Gastrocnemius medialis (tissue), 4 donors: ENCODE results near the gene CSPG5. TPM values are rescaled to one million over a fixed set of nuclear protein-coding genes. Genes with fewer than 3 reads are reported as not detected.

Source experiments
- ATAC-seq, 2 donors: fragments of 150-250 bp; one replicate each; pipeline ENCODE4 v1.9.1; 2016
- DNase-seq, 2 donors: peaks; one replicate each; pipeline ENCODE4 v3.0.0-alpha.2; 2019
- H3K27ac ChIP-seq, 4 donors: fragments of 200-600 bp; sonication (generic); 1 replicate in 1 of 4; 2 replicates in 3 of 4; pipeline ENCODE4 v1.5.1; 2016 to 2018; ENCODE audit warnings: mild to moderate bottlenecking in 2 of 4, moderate library complexity in 1 of 4
- H3K27me3 ChIP-seq, 3 donors: fragments of 200-600 bp; sonication (generic) in 2 of 3; 1 replicate in 1 of 3; 2 replicates in 2 of 3; pipeline versions ENCODE4 v1.5.1 to v1.6.0; 2016 to 2019; ENCODE audit warnings: mild to moderate bottlenecking in 1 of 3, moderate library complexity in 1 of 3
- H3K36me3 ChIP-seq, 2 donors: fragments of 200-600 bp; sonication (generic) in 1 of 2; one replicate each; pipeline ENCODE4 v1.5.1; 2017 to 2018
- H3K4me1 ChIP-seq, 2 donors: fragments of 200-600 bp; sonication (generic) in 1 of 2; one replicate each; pipeline ENCODE4 v1.5.1; 2016 to 2017; ENCODE audit warnings: mild to moderate bottlenecking in 2 of 2
- H3K4me3 ChIP-seq, 4 donors: fragments of 200-600 bp; sonication (generic) in 3 of 4; 1 replicate in 1 of 4; 2 replicates in 3 of 4; pipeline ENCODE4 v1.5.1; 2016 to 2019; ENCODE audit warnings: mild to moderate bottlenecking in 2 of 4
- H3K9me3 ChIP-seq, 3 donors: fragments of 200-600 bp; sonication (generic) in 2 of 3; 1 replicate in 1 of 3; 2 replicates in 2 of 3; pipeline ENCODE4 v1.5.1; 2016 to 2019
- POLR2A ChIP-seq, 2 donors: fragments of 450-650 bp; IDR thresholded peaks; one replicate each; pipeline ENCODE4 v1.6.1; 2017; ENCODE audit warnings: antibody characterized with exemption in 2 of 2, mild to moderate bottlenecking in 2 of 2, moderate library complexity in 2 of 2
- in situ Hi-C, 4 donors: fragments of 200-750 bp; cut with MboI; loops; one replicate each; pipeline versions ENCODE4 v1.15.0 to v1.8.0; 2017; ENCODE audit warnings: low sequenced_read_pairs in 4 of 4
- intact Hi-C: fragments of 100-400 bp; cut with DNase I; formaldehyde crosslinking; loops from one replicate; pipeline ENCODE4 v1.15.1; 2023; ENCODE audit warnings: low total_unique reads
- total RNA-seq, 4 donors: library from RNA; depleted of rRNA; stranded (reverse); fragments of >200 nt; gene quantifications; one replicate each; pipeline versions ENCODE4 v1.1.0 to v1.2.3, GENCODE V29; 2016
- TF ChIP-seq, protein P1 (sequence below), 5 experiments: fragments of 450-650 bp in 3 of 5; fragments of 200-600 bp in 2 of 5; sonication (generic) in 2 of 5; IDR thresholded peaks in 4 of 5; conservative IDR thresholded peaks in 1 of 5; 1 replicate in 4 of 5; 2 replicates in 1 of 5; pipeline ENCODE4 v1.5.1; 2016 to 2019; ENCODE audit warnings: antibody characterized with exemption in 5 of 5, mild to moderate bottlenecking in 3 of 5, moderate library complexity in 3 of 5

CSPG5 gene
- total RNA-seq, 4 donors from 2014 or later, result 0.16 to 0.87 (median 0.29) TPM

DNA sequence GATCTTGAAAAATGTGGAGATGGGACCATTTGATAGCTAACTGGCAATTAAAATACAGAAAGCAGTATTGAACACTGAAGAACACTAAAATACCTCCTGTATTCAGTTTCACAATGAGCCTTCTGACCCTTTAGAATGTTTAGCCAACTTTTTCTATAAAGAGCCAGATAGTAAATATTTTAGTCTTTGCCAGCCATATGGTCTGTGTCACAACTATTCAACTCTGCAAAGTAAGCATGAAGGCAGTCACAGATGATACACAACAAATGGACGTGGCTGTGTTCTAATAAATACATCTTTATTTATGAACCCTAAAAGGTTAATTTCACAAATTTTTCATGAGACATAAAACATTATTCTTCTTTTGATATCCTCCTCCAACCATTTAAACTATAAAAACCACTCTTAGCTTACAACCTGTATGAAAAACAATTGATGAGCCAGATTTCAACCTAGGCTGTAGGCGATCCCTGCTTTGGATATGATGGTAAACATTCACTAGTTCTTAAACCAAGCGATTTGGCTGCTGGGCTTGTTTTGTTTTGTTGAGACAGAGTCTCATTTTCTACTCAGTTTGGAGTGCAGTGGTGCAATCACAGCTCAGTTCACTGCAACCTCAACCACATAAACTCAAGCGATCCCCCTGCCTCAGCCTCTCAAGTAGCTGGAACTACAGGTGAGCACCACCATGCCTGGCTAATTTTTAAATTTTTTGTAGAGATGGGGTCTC lies 13.6 kb upstream of the CSPG5 start:
- H3K4me3 ChIP-seq, result no peak overlapping the region
- intact Hi-C loops, result no loop called here
- H3K36me3 ChIP-seq, result peaks cover 0 to 36% of the 10 kb centered on the region in 2 donors
- DNase-seq (no peak), ATAC-seq (no peak)
- no peaks in the 10 kb centered on the region for H3K27me3 ChIP-seq
- no peak for TF ChIP-seq POLR2A (IDR thresholded peaks at IDR 0.05)
- TF ChIP-seq, protein P1, sequence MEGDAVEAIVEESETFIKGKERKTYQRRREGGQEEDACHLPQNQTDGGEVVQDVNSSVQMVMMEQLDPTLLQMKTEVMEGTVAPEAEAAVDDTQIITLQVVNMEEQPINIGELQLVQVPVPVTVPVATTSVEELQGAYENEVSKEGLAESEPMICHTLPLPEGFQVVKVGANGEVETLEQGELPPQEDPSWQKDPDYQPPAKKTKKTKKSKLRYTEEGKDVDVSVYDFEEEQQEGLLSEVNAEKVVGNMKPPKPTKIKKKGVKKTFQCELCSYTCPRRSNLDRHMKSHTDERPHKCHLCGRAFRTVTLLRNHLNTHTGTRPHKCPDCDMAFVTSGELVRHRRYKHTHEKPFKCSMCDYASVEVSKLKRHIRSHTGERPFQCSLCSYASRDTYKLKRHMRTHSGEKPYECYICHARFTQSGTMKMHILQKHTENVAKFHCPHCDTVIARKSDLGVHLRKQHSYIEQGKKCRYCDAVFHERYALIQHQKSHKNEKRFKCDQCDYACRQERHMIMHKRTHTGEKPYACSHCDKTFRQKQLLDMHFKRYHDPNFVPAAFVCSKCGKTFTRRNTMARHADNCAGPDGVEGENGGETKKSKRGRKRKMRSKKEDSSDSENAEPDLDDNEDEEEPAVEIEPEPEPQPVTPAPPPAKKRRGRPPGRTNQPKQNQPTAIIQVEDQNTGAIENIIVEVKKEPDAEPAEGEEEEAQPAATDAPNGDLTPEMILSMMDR (IDR thresholded peaks at IDR 0.05 in 4 of 5, conservative IDR thresholded peaks at IDR 0.05 in 1 of 5), result no peak
- no peaks in the 10 kb centered on the region for H3K9me3 ChIP-seq
- no peak overlapping the region for H3K27ac ChIP-seq
- in situ Hi-C loops, result no loop called here
- no peaks in the 10 kb centered on the region for H3K4me1 ChIP-seq

DNA sequence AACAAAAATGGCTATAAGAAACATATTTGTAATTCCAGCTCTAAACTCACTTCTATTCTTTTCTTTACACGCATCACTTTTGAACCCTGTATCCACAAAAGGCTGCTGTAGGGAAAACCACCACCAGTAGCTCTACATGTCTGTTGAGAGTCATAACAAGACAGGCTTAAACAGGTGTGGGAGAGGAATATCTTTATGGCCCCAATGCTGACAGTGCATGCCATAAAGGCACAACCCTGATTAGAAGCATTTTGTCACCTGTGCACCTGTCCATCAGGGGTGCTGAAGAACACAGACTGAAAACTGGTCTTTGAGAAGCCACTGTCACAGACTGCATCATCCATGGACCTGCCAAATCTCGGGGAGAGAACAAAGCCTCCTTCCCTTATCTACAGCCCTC lies 11.6 kb upstream of the CSPG5 start:
- H3K27me3 ChIP-seq, result no peaks in the 10 kb centered on the region
- H3K9me3 ChIP-seq, result no peaks in the 10 kb centered on the region
- ATAC-seq (no peak), DNase-seq (no peak)
- H3K36me3 ChIP-seq, result peaks cover 0 to 48% of the 10 kb centered on the region in 2 donors
- H3K27ac ChIP-seq, result no peak overlapping the region
- in situ Hi-C loops, result no loop called here
- no peak overlapping the region for H3K4me3 ChIP-seq
- H3K4me1 ChIP-seq, result no peaks in the 10 kb centered on the region
- intact Hi-C loops, result no loop called here
- no peak for TF ChIP-seq POLR2A (IDR thresholded peaks at IDR 0.05)
- TF ChIP-seq, protein P1 (IDR thresholded peaks at IDR 0.05 in 4 of 5, conservative IDR thresholded peaks at IDR 0.05 in 1 of 5), result no peak

DNA sequence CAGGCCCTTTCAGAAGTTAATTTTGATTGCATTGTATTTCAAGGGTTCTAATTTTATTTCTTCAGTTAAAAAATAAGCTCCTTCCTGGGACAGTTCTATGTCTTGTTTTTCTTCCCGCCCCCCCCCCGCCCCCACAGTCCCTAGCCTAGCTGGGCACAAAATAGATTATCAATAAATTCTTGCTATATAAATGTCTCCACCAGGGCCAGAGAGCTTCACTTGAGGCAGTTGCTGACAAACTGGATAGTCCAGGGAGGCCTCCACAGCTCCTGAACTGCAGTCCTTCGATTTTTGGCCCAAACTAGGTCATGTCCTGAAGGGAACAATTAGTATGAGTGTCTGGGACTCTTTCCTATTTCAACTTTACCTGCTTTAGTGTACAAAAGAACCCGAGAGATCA lies 9.9 kb upstream of the CSPG5 start:
- peaks cover 0 to 42% of the 10 kb centered on the region in 2 donors for H3K36me3 ChIP-seq
- intact Hi-C loops (no loop called here), in situ Hi-C loops (no loop called here)
- ATAC-seq, result no peak
- H3K4me1 ChIP-seq, result no peaks in the 10 kb centered on the region
- H3K4me3 ChIP-seq, result no peak overlapping the region
- no peaks in the 10 kb centered on the region for H3K9me3 ChIP-seq
- TF ChIP-seq POLR2A (IDR thresholded peaks at IDR 0.05), result no peak
- TF ChIP-seq, protein P1 (IDR thresholded peaks at IDR 0.05 in 4 of 5, conservative IDR thresholded peaks at IDR 0.05 in 1 of 5), result no peak
- H3K27me3 ChIP-seq, result no peaks in the 10 kb centered on the region
- DNase-seq, result no peak
- H3K27ac ChIP-seq, result no peak overlapping the region

DNA sequence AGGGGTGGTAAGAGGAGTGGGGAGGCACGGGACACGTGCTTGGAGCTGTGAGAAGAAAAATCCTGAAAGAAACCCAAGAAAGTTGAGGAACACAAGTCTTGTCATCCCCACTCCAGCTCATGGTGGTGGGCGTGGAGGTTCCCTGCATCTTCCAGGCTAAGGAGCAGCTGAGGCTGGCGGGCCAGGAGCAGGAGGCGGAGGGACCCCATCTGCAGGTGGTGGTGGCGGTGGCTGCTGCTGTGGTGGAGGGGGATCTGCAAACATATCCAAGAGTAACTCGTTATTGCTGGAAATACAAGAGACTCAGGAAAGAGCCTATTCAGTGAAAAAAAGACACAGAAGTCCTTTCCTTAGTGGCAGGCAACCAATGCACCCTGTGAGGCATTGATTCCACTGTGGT lies 9.4 kb upstream of the CSPG5 start:
- Histone ChIP-seq H3K4me1 (peaks cover 0 to 3% of the 10 kb centered on the region in 2 donors), H3K4me3 (no peak overlapping the region), H3K9me3 (no peaks in the 10 kb centered on the region), H3K27me3 (no peaks in the 10 kb centered on the region), H3K36me3 (peaks cover 0 to 42% of the 10 kb centered on the region in 2 donors), H3K27ac (no peak overlapping the region)
- in situ Hi-C loops, result no loop called here
- DNase-seq, result no peak
- TF ChIP-seq, protein P1 (IDR thresholded peaks at IDR 0.05 in 4 of 5, conservative IDR thresholded peaks at IDR 0.05 in 1 of 5), result no peak
- no peak for TF ChIP-seq POLR2A (IDR thresholded peaks at IDR 0.05)
- ATAC-seq, result no peak
- intact Hi-C loops, result no loop called here
